Mucosa of stomach (tissue), 1 donor: ENCODE measurements around the gene CTNNBL1.

Source experiments
- H3K27me3 ChIP-seq: one replicate; pipeline ENCODE4 v1.7.0; 2013; ENCODE audit warnings: mild to moderate bottlenecking, low read length; ENCODE audit not compliant: control insufficient read depth, insufficient read depth
- H3K36me3 ChIP-seq: one replicate; pipeline ENCODE4 v1.7.0; 2013; ENCODE audit warnings: low read length; ENCODE audit not compliant: control insufficient read depth, insufficient read depth
- H3K4me1 ChIP-seq: one replicate; pipeline ENCODE4 v1.7.0; 2013; ENCODE audit warnings: mild to moderate bottlenecking, low read length; ENCODE audit not compliant: control insufficient read depth, insufficient read depth
- H3K4me3 ChIP-seq: one replicate; pipeline ENCODE4 v1.7.0; 2013; ENCODE audit warnings: low read length
- H3K9ac ChIP-seq: one replicate; pipeline ENCODE4 v1.7.0; 2013; ENCODE audit warnings: mild to moderate bottlenecking, low read length, moderate library complexity
- H3K9me3 ChIP-seq: one replicate; pipeline ENCODE4 v1.7.0; 2013; ENCODE audit warnings: mild to moderate bottlenecking, low read length, moderate library complexity; ENCODE audit not compliant: control insufficient read depth
- donor health status: Pancreatic carcinoma.

The CTNNBL1 gene

DNA sequence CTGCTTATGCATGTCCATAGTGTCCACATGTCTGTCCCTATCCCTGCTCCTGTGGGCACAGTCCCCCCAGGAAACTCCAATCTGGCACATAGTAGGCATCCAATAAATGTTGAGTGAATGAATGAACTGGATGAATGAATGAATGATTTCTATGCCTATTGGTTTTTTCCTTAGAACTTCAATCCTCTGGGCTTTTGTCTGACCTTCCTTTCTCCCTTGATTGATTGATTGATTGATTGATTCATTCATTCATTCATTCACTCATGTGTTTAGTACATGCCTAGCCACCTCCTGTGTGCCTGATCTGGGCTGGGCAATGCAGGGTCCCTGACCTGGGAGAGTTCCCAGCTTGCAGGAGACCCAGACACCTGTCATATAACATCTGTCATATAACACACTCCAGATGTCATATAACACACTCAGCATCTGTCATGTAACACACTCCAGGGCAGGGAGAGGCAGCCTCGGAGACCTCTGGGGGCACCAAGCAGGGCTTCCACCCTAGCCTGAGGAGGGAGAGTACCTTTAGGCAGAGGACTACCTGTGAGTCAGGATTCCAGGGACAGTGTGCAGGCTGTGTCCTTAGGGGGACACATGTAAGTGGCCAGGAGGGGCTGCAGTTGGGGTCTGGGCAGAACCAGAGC, 227.0 kb downstream of the CTNNBL1 start:
- H3K9ac ChIP-seq, result no peak overlapping the region
- peaks cover 4% of the 10 kb centered on the region for H3K4me1 ChIP-seq
- H3K36me3 ChIP-seq, result no peaks in the 10 kb centered on the region
- H3K4me3 ChIP-seq, result no peak overlapping the region
- no peaks in the 10 kb centered on the region for H3K9me3 ChIP-seq
- H3K27me3 ChIP-seq, result peaks cover 14% of the 10 kb centered on the region

DNA sequence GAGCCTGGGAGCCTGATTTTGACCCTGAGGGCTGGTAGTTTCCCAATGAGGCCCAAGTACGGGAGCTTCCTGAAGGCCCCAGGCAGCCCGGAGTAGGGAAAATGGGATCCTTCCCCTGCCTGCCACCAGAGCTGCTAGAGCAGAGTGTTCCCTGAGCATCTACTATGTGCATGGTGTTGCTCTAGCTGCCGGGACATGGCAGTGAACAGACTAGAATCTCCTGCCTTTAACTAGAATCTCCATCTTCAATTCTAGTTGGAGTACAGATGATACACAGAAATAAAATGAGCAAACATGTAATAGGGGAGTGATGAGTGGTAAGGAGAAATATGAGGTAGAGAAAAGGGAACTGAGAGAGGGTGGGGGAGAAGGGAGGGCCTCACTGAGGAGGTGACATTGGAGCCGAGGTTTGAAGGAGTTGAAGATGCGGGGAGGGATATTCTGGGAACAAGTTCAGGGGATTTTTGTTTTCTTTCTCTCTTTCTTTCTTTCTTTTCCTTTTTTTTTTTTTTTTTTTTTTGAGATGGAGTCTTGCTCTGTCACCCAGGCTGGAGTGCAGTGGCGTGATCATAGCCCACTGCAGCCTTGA, 227.6 kb downstream of the CTNNBL1 start:
- no peaks in the 10 kb centered on the region for H3K36me3 ChIP-seq
- no peak overlapping the region for H3K4me3 ChIP-seq
- H3K9me3 ChIP-seq, result no peaks in the 10 kb centered on the region
- no peaks in the 10 kb centered on the region for H3K4me1 ChIP-seq
- peaks cover 14% of the 10 kb centered on the region for H3K27me3 ChIP-seq
- no peak overlapping the region for H3K9ac ChIP-seq
